IPS DF 4.7 (cell line): ENCODE results near the gene ZSCAN31.
"Not testable (repeated sequence)": the region's sequence is repeated elsewhere in the genome, so short reads cannot be mapped to it uniquely, and the experiment has no call there.

Source experiments
- DNase-seq: peaks from one replicate; pipeline ENCODE4 v3.0.0-alpha.2; 2013; ENCODE audit warnings: low spot score; ENCODE audit errors: extremely low read depth

Gene ZSCAN31

DNA sequence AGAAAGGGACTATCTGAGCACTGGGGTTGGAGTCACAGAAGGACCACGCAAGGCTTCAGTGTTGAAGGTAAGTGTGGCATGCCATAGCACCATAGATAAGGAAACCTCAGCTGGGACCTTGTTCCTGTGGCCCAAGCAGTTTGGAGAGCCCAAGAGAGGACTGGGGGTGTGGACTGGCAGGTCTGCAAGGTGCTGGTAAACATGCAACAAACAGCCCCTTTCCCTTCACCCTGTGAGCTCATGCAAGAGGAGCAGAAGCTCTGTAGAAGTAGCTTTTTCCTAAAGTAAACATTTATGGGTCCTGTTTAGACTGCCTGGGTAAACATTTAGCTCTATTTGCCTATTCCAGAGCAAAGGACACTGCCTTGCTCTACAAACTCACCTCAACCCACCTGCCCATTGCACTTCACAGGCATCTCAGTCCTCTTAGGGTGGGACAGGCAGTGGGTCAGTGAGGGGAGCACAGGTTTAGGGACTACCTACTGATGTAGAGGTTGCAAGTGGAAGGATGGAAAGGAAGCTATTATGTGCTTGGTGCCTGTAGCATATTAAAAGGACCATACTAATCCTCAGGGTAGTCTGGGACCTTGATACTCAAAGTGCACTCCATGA, 12.0 kb downstream of the ZSCAN31 start:
- no peak for DNase-seq

GRCh38 chr6:28322661-28323060, 13.3 kb downstream of the ZSCAN31 start:
- no peak for DNase-seq

DNA sequence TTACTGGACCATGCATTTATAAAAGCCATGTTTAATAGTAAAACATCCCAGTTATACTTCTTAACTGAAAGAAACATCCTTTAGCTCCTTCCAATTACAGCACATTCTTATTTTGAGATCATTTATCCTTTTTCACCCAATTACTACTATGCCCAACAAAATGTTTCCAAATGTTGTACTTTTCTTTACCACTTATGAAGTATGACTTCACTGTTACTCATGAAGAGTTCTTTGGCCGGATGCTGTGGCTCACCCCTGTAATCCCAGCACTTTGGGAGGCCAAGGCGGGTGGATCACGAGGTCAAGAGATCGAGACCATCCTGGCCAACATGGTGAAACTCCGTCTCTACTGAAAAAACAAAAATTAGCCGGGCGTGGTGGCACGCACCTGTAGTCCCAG, 18.1 kb downstream of the ZSCAN31 start:
- not testable (repeated sequence) for DNase-seq

DNA sequence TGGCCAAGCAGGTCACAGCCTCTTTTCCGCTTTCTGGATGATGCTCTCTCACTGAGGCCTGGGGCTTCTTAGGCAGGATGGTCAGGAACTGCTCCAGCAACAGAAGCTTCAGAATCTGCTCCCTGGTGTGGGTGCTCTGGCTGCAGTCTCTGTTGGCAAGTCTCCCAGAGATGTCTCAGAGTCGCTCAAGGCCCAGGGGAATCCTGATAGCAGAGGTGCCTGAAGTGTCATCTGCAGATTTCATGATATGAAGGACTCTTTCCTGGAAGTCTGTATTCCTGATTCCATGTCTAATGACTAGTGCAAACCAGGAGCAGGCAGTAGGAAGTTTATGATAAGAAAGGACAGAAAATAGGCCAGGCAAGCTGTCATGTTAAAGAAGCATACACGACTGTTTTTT, 20.3 kb downstream of the ZSCAN31 start:
- DNase-seq: no peak

GRCh38 chr6:28312939-28313338, 23.0 kb downstream of the ZSCAN31 start:
- no peak for DNase-seq

DNA sequence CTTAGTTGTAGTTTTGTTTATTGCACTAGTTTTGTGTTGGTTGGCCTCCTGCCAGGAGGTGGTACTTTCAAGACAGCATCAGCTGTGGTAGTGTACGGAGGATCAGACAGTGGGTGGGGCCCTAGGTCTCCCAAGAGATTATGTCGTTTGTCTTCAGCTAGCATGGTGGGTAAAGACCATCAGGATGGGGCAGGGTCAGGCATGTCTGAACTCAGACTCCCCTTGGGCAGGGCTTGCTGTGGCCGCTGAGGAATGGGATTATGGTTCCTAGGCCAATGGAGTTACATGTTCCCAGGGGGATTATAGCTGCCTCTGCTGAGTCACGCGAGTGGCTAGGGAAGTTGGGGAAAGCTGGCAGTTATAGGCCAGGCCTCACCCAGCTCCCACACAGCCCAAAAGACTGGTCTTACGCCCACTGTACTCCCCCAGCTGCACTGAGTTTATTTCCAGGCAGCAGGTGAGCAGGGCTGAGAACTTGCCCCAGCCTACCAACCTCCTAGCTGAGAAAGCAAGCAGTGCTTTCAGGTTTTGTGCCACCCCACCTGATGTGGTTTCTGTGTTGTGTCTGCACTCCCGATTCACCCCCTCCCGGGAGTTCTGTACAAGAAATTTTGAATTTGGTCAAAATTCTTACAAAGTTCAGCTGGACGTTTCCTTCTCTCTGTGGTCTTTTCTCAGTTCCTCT, 24.7 kb downstream of the ZSCAN31 start:
- DNase-seq: no peak

DNA sequence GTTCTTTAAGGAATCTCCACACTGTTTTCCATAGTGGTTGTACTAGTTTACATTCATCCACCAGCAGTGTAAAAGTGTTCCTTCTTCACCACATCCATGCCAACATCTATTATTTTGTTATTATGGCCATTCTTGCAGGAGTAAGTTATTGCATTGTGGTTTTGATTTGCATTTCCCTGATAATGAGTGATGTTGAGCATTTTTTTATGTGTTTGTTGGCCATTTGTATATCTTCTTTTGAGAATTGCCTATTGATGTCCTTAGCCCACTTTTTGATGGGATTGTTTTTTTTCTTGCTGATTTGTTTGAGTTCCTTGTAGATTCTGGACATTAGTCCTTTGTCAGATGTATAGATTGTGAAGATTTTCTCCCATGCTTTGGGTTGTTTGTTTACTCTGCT, 29.6 kb downstream of the ZSCAN31 start:
- DNase-seq: not testable (repeated sequence)

- no peak for DNase-seq
These were observed 32.4 kb downstream of the ZSCAN31 start for GRCh38 chr6:28303570-28303969.

GRCh38 chr6:28296520-28297060, 39.4 kb downstream of the ZSCAN31 start:
- DNase-seq: no peak

DNA sequence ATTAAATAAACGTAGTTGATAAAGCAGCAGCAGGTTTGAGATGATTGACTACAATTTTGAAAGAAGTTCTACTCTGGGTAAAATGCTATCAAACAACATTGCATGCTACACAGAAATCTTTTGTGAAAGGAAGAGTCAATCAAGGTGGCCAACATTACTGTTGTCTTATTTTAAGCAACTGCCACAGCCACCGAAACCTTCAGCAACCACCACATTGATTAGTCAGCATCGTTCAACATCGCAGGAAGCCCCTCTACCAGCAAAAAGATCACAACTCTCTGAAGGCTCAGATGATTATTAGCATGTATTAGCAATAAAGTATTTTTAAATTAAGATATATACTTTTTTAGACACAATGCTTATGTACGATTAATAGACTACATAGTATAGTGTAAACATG, 40.6 kb downstream of the ZSCAN31 start:
- DNase-seq: no peak

DNA sequence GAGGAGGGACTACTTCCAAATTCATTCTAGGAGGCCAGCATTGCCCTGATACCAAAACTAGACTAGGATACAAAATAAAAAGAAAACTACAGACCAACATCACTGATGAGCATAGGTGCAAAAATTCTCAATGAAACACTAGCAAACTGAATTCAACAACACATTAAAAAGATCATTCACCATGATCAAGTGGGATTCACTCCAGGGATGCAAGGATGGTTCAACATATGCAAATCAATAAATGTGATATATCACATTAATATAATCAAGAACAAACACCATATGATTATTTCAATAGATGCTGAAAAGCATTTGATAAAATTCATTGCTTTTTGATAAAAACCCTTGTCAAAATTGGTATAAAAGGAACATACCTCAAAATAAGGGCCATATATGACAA, 44.4 kb downstream of the ZSCAN31 start:
- DNase-seq: no peak

GRCh38 chr6:28282926-28283325, 53.0 kb downstream of the ZSCAN31 start:
- no peak for DNase-seq

GRCh38 chr6:28281288-28282064, 54.5 kb downstream of the ZSCAN31 start, which contains the start of gene PGBD1:
TSS of gene PGBD1 (plus strand) at chr6:28281572. CDS start at chr6:28283814, 2,242 bp downstream.
- DNase-seq: peak; percentile 11

DNA sequence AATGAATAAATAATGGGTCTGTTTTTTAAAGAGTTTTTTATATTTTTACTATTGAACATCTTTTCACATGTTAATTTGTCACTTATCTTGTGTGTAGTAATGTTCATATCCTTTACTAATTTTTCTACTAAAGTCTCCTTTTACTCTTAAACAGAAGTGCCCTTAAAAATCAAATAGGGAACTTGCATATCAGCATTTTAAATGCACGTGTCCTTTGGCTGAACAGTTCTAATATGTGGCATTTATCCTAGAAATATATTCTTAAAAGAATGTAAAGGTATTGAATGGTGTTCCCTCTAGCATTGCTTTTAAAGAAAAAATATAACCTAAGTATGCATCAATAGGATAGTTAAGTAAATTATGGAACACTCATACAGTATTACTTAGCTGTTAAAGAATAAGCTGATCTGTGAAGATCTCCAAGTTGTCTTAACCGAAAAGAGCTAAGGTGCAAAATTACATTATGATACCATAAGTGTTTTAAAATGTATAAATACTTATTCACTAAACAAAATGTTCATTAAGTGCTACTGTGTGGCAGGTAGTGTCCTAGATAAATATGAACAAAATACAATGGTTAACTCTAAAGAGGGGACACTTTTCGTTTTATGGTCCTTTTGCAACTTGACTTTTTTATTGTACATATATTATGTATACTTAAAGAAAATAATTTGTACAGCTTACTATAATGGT, 55.2 kb downstream of the ZSCAN31 start:
- DNase-seq: no peak

GRCh38 chr6:28277746-28278145, 58.2 kb downstream of the ZSCAN31 start:
- DNase-seq: no peak

- DNase-seq: no peak
These were observed 61.1 kb downstream of the ZSCAN31 start for GRCh38 chr6:28274888-28275287.
